IMR-90 (cell line): ENCODE results near the gene GYG2.

Experiments
- BHLHE40 ChIP-seq: fragments of 150-350 bp; IDR thresholded peaks from 2 replicates; pipeline ENCODE4 v1.6.1; 2016; ENCODE audit warnings: mild to moderate bottlenecking, low read depth, low read length
- CEBPB ChIP-seq: IDR thresholded peaks from 2 replicates; pipeline ENCODE4 v1.6.1; 2012; ENCODE audit warnings: low read depth, low read length, improper control_type of control experiment
- CTCF ChIP-seq: conservative IDR thresholded peaks from 2 replicates; pipeline ENCODE4 v1.5.1; 2012; ENCODE audit warnings: mild to moderate bottlenecking, low read depth, low read length, improper control_type of control experiment
- MAFK ChIP-seq: IDR thresholded peaks from 2 replicates; pipeline ENCODE4 v1.6.1; 2012; ENCODE audit warnings: low read depth, low read length, improper control_type of control experiment
- MXI1 ChIP-seq: IDR thresholded peaks from 2 replicates; pipeline ENCODE4 v1.6.1; 2012; ENCODE audit warnings: low read depth, mild to moderate bottlenecking, low read length, moderate library complexity, borderline replicate concordance
- POLR2A ChIP-seq: IDR thresholded peaks from 2 replicates; pipeline ENCODE4 v1.6.1; 2012; ENCODE audit warnings: mild to moderate bottlenecking, low read depth, low read length
- RAD21 ChIP-seq: IDR thresholded peaks from 2 replicates; pipeline ENCODE4 v1.6.1; 2012; ENCODE audit warnings: low read length, improper control_type of control experiment
- RCOR1 ChIP-seq: IDR thresholded peaks from 2 replicates; pipeline ENCODE4 v1.6.1; 2012; ENCODE audit warnings: mild to moderate bottlenecking, low read length, improper control_type of control experiment; ENCODE audit not compliant: insufficient replicate concordance
- RFX5 ChIP-seq: IDR thresholded peaks from 2 replicates; pipeline ENCODE4 v1.8.0; 2012; ENCODE audit warnings: low read depth, mild to moderate bottlenecking, low read length, moderate library complexity
- SMC3 ChIP-seq: fragments of 150-350 bp; IDR thresholded peaks from 2 replicates; pipeline ENCODE4 v1.6.1; 2016; ENCODE audit warnings: low read depth, mild to moderate bottlenecking, antibody characterized with exemption, low read length, moderate library complexity
- USF2 ChIP-seq: fragments of 150-350 bp; IDR thresholded peaks from 2 replicates; pipeline ENCODE4 v1.6.1; 2017; ENCODE audit warnings: mild to moderate bottlenecking, antibody characterized with exemption, low read length, low read depth

- TF ChIP-seq CTCF = no peak
- TF ChIP-seq POLR2A = no peak
- no peak for TF ChIP-seq MXI1
- no peak for TF ChIP-seq CEBPB
- TF ChIP-seq BHLHE40 = no peak
- TF ChIP-seq SMC3 = no peak
- no peak for TF ChIP-seq RAD21
- no peak for TF ChIP-seq RCOR1
- TF ChIP-seq MAFK = no peak
- TF ChIP-seq RFX5 = no peak
- no peak for TF ChIP-seq USF2
These were observed 45.7 kb downstream of the GYG2 start for GRCh38 chrX:2874222-2875135.
